Calu3 (cell line): ENCODE data around the gene ENOX2. TPM values are rescaled to one million over a fixed set of nuclear protein-coding genes. Genes with fewer than 3 reads are reported as not detected.

Experiments
- BruUV-seq: library from RNA; stranded (reverse); fragments of 400-500 nt; replicated peaks from 2 replicates; lab custom pipeline; 2021; lab: Mats Ljungman, UMichigan
- CTCF ChIA-PET: fragments of 300-600 bp; sonication (Branson Sonifier 250); formaldehyde crosslinking; loops from one replicate; lab custom pipeline; 2022; ENCODE audit warnings: antibody characterized with exemption; lab: Charles Lee
- DNase-seq: peaks from one replicate; pipeline ENCODE4 v3.0.0; 2022
- H3K27ac Mint-ChIP-seq: one replicate; pipeline ENCODE4 v1.8.0; 2022; ENCODE audit warnings: mixed read lengths; ENCODE audit not compliant: unreplicated experiment
- H3K27me3 Mint-ChIP-seq: one replicate; pipeline ENCODE4 v1.8.0; 2022; ENCODE audit warnings: mixed read lengths; ENCODE audit not compliant: unreplicated experiment
- H3K36me3 Mint-ChIP-seq: one replicate; pipeline ENCODE4 v1.8.0; 2022; ENCODE audit warnings: mild to moderate bottlenecking, moderate library complexity, mixed read lengths; ENCODE audit not compliant: insufficient read depth, unreplicated experiment
- H3K4me1 Mint-ChIP-seq: one replicate; pipeline ENCODE4 v1.8.0; 2022; ENCODE audit warnings: mild to moderate bottlenecking, low read depth, mixed read lengths; ENCODE audit not compliant: unreplicated experiment
- H3K4me3 Mint-ChIP-seq: one replicate; pipeline ENCODE4 v1.8.0; 2022; ENCODE audit warnings: mild to moderate bottlenecking, low read depth, moderate library complexity, mixed read lengths; ENCODE audit not compliant: unreplicated experiment
- H3K9me3 Mint-ChIP-seq: one replicate; pipeline ENCODE4 v1.8.0; 2022; ENCODE audit warnings: low read depth, mixed read lengths; ENCODE audit not compliant: unreplicated experiment
- intact Hi-C: fragments of 100-400 bp; cut with micrococcal nuclease; formaldehyde crosslinking; loops from one replicate; pipeline ENCODE4 v1.10.0; 2022; ENCODE audit not compliant: unreplicated experiment
- total RNA-seq: library from RNA; stranded (reverse); gene quantifications from 2 replicates; pipeline ENCODE4 v1.2.3, GENCODE V29; 2022
- TF ChIP-seq, protein P1 (sequence below): fragments of 200-600 bp; IDR thresholded peaks from one replicate; pipeline ENCODE4 v1.8.0; 2022; ENCODE audit warnings: antibody characterized with exemption; ENCODE audit not compliant: unreplicated experiment

ENOX2 gene
- total RNA-seq, 1 experiment from 2014 or later: 23.4 TPM

DNA sequence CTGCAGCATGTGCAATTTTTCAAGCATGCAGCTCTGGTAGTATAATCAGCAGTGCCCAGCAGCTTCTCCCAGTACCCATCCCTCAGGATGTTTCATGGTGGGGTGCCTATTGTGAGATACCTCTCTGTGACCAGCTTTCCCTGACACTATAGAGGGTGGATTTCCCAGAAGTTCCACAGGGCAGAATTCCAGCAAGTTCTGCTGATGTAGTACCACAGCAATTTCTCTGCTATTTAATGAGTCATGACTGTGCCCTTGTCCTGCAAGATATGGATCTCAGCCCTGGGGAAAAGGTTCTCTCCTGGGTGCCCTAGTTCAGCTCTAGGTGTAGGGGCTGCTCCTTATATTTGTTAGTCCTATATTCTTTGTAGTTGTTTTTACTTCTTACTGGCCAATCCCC is 174.8 kb downstream of the ENOX2 start:
- no peak overlapping the region for H3K27ac Mint-ChIP-seq
- H3K4me3 Mint-ChIP-seq: no peak overlapping the region
- no peaks in the 10 kb centered on the region for H3K4me1 Mint-ChIP-seq
- intact Hi-C loops: no loop called here
- H3K27me3 Mint-ChIP-seq: no peaks in the 10 kb centered on the region
- BruUV-seq: no TSS peak
- CTCF ChIA-PET: no interaction called here
- no peak for DNase-seq
- H3K9me3 Mint-ChIP-seq: no peaks in the 10 kb centered on the region
- TF ChIP-seq, protein P1, sequence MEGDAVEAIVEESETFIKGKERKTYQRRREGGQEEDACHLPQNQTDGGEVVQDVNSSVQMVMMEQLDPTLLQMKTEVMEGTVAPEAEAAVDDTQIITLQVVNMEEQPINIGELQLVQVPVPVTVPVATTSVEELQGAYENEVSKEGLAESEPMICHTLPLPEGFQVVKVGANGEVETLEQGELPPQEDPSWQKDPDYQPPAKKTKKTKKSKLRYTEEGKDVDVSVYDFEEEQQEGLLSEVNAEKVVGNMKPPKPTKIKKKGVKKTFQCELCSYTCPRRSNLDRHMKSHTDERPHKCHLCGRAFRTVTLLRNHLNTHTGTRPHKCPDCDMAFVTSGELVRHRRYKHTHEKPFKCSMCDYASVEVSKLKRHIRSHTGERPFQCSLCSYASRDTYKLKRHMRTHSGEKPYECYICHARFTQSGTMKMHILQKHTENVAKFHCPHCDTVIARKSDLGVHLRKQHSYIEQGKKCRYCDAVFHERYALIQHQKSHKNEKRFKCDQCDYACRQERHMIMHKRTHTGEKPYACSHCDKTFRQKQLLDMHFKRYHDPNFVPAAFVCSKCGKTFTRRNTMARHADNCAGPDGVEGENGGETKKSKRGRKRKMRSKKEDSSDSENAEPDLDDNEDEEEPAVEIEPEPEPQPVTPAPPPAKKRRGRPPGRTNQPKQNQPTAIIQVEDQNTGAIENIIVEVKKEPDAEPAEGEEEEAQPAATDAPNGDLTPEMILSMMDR: no peak
- H3K36me3 Mint-ChIP-seq: no peaks in the 10 kb centered on the region

DNA sequence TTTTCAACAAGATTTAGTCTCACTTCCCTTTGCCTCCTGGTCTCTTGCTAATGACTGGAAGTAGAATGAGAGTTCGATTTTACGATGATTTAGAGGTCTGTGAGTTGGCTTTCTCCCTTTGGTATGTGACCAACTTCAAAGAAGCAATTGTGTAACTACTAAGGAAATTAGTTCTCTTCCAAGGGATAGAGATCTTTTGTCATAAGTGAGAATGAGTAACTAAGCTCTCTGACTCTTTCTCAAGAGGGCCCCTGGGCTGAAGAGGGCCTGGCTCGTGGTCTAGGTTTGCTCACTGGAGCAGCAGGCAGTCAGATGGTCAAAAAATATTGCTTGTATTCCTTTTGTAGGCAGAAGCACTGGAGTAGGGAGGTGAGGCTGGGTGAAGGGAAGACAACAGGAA is 176.3 kb downstream of the ENOX2 start:
- Mint-ChIP-seq H3K4me1 (no peaks in the 10 kb centered on the region), H3K36me3 (no peaks in the 10 kb centered on the region), H3K4me3 (no peak overlapping the region), H3K9me3 (no peaks in the 10 kb centered on the region), H3K27me3 (no peaks in the 10 kb centered on the region), H3K27ac (no peak overlapping the region)
- intact Hi-C loops: no loop called here
- no peak for DNase-seq
- no TSS peak for BruUV-seq
- TF ChIP-seq, protein P1: no peak
- CTCF ChIA-PET: no interaction called here

- Mint-ChIP-seq H3K27me3 (no peaks in the 10 kb centered on the region), H3K27ac (no peak overlapping the region), H3K4me1 (no peaks in the 10 kb centered on the region), H3K9me3 (no peaks in the 10 kb centered on the region), H3K4me3 (no peak overlapping the region), H3K36me3 (no peaks in the 10 kb centered on the region)
- intact Hi-C loops: no loop called here
- no peak for DNase-seq
- BruUV-seq: no TSS peak
- CTCF ChIA-PET: no interaction called here
- TF ChIP-seq, protein P1: no peak
Measured at GRCh38 chrX:130725519-130725918, 177.5 kb downstream of the ENOX2 start.

DNA sequence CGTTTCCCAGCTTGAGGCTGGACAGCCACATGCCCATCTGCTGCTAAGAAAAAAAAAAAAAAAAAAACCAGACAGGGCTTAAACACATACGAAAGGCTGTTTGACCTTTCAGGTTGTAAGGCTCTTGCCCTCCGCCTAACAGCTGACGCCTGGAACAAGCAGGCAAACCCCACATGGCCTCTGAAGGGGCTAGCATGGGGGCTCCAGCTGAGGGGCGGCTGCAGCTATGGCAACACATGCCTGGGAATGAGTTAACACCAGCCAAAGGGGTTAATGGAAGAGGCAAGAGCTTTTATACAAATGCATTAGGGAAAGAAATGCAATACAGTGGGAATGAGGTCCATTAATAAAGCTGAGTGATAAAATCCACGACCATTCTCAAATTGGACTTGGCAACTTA is 183.6 kb downstream of the ENOX2 start:
- TF ChIP-seq, protein P1: no peak
- H3K27me3 Mint-ChIP-seq: no peaks in the 10 kb centered on the region
- no peak for DNase-seq
- H3K9me3 Mint-ChIP-seq: no peaks in the 10 kb centered on the region
- CTCF ChIA-PET: no interaction called here
- no peak overlapping the region for H3K4me3 Mint-ChIP-seq
- no TSS peak for BruUV-seq
- H3K27ac Mint-ChIP-seq: no peak overlapping the region
- intact Hi-C loops: no loop called here
- no peaks in the 10 kb centered on the region for H3K36me3 Mint-ChIP-seq
- H3K4me1 Mint-ChIP-seq: no peaks in the 10 kb centered on the region
